Activated gamma-delta T cell treated with Interleukin-2 at 50 U/mL for 16 hours (primary cell): ENCODE data around the gene SRMS.
A peak's percentile ranks its signal among the peaks of the same experiment; 100 is the strongest.
"Not testable (repeated sequence)": the region's sequence is repeated elsewhere in the genome, so short reads cannot be mapped to it uniquely, and the experiment has no call there.

Source experiments
- DNase-seq: peaks from one replicate; pipeline ENCODE4 v3.0.0-alpha.2; 2020

SRMS gene

DNA sequence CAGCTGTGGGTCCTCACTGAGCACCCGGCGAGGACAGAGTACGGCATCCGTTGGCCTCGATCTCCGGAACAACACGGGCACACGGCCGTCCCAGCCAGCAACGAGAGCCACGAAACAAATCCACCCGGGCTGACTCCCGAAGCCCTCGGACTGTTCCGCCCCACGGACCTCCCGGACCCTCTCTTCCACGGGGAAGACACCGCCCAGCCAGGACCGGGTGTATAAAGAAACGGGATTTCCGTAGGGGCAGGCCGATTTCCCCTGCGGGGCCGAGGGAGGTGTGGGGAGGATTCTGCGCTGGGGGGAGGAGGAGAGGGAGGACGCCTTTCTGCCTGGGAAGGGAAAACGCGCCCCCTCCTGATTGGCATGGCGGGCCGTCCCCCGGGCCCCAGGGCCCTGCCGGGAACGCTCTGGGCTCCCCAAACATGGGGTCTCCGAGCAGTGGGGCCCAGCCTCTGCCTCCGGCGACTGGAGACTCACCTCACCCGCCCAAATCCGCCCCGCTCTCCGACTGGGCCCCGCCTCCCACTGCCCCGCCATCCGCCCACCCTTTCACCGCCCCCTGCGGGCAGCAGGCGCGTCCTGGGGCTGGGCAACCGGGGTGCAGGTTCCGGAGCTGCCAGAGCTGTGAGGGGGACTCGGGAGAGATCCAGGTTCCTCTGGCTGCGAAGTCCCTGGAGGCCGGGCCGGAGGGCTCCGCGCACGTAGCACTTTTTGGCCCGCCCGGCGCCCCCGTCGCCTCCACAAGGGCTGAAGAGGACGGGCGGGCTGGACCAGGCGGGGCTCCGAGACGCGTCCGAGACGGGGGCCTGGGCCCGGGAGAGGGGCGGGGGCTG is 27.7 kb downstream of the SRMS start:
- DNase-seq, result peak; percentile 73

DNA sequence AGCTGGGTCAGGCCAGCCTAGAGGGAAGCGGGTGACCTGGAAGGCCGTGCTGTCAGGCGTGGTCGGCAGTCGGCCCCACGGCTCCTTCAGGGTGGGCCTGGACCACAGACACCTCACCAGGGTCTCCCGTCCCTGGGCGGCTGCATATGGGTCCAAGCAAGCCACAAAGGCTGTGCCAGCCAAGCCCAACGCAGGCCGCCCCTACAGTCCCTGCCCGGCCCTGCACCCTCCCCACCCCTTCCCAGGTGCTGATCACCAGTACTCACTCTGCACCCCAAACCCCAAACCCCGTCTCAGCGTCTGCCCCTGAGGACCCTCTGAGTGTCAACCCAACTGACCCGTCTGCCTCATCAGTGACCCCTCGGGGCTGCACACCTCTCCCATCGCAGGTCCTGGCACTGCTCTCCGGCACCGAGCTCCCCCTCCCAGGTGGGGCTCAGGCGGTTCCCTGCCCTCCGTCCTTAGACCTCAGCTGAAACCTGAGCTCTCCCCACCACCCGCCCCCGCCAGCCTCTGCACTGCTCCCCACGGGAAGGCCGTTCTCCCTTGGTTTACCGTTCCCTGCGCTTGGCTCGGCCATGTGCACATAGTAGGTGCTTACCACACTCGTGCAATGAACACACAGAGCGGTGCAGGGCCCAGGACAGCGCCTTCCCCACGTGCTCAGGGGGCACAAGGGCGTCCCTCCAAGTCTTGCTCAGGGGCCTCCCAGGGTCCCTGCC is 28.4 kb downstream of the SRMS start:
- peak; percentile 7 for DNase-seq

DNA sequence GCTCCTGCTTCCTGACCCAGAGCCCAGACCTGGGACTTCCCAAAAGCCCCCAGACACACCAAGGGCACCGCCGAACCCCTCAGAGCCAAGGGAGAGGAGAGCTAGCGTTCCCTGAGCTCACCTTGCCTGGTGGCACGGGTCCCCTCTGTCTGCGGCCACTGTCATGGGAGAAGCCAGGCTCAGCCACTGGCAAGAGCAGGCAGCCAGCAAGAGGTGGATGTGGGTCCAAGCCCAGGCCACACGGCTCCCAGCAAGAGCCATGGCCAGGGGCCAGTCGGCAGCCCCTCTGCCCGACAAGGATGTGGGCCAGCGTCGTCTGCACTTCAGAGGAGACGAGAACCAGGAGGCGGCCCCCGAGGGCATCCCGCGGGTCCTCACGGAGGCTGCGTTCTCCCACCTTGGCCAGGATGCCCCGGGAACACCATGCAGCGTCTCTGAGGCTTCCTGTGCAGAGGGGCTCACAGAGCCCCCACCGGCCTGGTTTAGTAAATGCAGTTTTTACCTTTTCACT is 29.1 kb downstream of the SRMS start:
- no peak for DNase-seq

DNA sequence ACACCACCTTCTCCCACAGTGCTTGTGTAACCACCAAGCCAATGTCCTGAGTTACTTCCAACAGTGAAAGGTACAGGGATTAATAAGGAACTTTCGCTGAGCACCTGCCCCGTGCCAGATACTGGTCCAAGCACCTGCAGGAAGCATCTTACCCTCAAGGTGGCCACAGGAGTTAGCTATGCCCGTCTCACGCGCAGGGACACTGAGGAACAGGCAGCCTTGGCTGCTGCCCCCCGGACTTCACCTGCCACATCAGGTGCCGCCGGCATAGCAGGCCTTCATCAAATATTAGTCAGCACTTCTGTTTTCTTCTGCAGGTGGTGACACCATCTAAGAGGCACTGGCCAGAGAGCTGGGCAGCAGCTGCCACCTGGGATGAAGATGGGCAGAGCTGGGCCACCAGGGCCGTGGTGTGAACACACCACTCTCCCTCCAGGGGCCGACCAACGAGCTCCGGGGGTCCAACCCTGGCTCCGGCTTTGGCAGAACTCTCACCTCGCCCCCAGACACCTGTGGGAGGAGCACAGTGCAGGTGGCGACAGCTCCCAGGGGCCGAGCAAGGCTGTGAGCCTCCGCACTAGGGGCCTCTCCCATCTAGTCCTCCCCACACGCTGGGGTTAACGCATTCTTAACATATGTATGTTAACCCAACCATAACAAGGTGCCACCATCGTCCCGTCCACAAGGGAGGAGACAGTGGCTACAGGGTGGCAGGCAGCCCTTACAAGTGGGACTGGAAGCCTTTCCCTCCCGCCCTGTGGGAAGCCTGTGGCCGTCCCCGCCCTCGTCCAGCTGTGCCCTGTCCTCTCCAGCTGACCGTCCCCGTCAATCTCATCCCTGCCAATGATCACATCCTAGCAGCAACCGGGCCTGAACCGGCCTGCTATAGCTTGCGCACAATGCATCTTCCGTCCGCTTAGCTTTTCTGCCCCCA is 29.9 kb downstream of the SRMS start:
- DNase-seq, result no peak

DNA sequence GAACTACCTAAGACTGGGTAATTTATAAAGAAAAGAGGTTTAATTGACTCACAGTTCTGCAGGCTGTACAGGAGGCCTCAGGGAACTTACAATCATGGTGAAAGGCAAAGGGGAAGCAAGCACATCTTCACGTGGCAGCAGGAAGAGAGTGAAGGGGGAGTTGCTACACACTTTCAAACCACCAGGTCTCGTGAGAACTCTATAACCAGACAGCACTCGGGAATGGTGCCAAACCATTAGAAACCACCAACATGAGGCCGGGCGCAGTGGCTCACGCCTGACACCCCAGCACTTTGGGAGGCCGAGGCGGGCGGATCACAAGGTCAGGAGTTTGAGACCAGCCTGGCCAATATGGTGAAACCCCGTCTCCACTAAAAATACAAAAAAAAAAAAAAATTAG is 33.0 kb downstream of the SRMS start:
- not testable (repeated sequence) for DNase-seq

DNA sequence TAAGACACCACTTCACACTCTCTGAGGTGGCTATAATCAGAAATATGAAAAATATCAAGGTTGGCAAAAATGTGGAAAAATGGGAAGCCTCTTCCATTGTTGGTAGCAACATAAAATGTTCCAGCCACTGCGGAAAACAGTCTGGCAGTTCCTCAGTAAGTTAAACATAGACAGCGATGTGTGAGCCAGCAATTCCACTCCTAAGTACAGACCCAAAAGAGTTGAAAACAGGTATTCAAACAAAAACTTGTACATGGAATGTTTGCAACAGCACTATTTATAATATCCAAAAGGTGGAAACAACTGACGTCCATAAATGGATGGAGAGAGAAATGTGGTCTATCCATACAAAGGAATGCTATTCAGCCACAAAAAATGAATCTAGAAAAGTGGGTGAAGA is 34.3 kb downstream of the SRMS start:
- DNase-seq, result no peak

DNA sequence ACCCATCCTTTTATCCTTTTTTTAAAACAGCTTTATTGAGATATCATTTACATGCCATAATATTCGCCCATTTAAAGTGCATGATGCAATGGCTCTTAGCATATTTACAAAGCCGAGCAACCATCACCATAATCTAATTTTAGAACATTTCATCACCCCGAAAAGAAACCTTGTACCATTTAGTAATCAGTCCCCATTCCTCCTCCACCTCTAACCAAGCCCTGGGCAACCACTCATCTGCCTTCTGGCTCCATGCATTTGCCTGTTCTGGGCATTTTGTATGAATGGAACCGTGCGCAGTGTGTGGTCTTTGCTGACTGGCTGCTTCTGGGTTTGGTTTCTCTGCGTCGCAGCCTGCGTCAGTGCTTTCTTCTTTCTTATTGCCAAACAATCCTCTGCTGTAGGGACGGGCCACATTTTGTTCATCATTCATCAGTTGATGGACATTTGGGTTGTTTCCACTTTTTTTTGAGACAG is 38.4 kb downstream of the SRMS start:
- no peak for DNase-seq

DNA sequence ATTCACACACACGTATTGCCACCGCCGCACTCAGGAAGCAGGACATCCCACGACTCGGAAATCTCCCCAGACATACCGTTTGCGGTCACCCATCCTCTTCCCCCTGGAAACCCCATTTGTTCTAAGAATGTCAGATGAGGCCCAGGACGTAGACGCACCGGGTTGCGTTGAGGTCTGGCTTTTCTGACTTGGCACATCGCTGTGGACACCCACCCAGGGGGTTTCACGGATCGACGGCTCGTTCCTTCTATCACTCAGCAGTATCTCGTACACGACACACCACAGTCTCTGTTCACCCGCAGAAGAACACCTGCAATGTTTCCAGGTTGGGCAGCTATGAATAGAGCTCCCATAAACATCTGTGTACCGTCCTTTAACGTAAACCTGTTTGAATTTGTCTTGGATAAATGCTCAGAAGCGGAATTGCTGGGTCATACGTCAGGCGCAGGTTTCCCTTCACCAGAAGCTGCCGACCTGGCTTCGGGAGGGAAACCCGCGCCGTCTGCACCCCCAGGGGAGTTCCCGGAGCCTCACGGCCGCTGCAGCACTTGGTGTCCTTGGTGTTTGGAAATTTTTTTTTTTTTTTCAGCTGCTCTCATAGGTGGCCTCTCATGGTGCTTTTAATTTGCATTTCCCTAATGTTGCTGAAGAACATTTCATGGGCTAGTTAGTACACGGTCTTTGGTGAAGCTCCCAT is 39.3 kb downstream of the SRMS start:
- no peak for DNase-seq

DNA sequence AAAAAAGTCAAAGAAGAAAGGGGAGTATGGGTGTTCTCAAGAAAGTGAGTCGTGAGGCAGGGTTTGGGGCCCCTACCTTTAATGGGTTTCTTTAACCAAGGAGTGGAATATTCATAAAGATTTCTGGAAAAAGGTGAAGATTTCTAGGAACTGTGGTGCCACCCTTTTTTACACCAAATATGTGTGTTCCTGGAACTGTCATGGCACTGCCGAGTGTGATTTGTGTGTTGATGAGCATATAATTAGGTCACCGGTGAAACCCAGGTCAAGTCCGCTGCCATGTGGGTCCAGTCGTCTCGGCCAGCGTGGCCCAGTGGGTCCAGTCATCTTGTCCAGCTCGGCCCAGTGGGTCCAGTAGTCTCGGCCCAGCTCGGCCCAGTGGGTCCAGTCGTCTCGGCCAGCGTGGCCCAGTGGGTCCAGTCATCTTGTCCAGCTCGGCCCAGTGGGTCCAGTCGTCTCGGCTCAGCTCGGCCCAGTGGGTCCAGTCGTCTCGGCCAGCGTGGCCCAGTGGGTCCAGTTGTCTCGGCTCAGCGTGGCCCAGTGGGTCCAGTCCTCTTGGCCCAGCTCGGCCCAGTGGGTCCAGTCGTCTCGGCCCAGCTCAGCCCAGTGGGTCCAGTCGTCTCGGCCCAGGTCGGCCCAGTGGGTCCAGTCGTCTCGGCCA is 40.3 kb downstream of the SRMS start:
- DNase-seq, result no peak

DNA sequence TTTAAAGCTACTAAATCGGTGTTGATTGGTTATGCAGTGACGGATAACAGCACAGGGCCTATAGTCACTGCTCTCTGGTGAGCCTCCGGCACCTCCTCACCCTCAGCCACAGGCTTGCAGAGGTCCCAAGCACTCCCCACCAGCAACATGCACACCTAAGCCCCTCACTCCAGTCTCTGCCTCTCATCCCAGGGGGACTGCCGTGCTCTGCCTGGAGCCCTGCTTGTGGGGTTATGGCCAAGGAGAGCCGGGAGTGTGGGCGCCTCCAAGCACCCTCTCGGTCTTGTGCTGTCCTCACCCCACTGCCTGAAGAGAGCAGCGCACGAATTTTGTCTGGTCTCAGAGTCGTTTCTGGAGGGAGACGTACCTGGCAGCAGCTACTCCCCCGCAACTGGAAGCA is 41.8 kb downstream of the SRMS start:
- no peak for DNase-seq

DNA sequence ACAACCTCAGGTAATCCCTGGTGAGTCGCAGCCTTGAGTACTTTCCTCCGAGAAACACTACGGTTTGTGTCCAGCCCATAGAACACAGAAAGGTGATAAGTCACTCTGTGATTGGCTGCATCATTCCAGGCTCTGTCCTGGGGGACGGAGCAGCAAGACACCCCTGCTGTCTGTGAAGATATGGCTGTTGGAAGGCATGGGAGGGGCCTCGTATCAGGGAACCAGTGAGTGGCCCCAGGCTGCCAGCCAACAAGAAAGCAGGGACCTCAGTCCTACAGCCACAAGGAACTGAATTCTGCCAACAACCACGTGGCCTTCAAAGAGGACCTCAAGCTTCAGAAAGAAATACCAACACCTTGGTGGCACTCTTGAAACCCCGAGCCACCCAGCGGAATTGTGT is 42.3 kb downstream of the SRMS start:
- no peak for DNase-seq

DNA sequence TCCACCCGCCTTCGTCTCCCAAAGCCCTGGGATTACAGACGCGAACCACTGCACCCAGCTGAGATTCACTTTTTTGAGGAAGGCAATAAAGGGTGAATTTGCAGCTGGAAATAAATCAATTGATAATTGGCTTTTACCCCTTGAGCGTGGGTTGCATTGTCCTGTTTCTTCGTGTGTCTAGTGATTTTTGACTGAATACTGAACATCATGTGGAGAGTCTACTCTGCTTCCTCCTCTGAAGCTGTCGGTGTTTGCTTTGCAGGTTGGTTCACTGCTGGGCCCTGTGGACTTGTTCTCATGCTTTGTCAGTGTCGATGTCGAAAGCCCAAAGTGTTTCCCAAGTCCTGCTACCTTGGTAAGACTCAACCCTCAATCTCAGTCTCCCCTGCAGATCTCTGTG is 42.9 kb downstream of the SRMS start:
- no peak for DNase-seq

DNA sequence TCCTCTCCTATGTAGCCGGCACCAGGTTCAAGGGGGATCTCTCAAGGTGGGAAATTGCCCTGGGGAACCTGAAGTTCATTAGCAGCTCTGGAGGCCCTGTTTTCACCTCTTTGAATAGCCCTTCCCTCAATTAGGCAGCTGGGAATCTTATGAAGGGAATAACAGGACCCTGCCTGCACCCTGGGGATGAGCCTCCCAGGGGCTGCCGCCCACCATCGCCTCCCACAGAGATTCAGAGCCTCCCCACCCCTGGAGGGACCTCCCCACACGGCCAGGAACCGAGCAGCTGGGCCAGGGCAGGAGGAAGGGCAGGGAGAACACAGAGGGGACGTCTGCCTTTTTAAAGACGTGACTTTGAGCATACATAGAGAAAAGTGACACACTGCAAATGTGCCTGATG is 44.0 kb downstream of the SRMS start:
- no peak for DNase-seq

DNA sequence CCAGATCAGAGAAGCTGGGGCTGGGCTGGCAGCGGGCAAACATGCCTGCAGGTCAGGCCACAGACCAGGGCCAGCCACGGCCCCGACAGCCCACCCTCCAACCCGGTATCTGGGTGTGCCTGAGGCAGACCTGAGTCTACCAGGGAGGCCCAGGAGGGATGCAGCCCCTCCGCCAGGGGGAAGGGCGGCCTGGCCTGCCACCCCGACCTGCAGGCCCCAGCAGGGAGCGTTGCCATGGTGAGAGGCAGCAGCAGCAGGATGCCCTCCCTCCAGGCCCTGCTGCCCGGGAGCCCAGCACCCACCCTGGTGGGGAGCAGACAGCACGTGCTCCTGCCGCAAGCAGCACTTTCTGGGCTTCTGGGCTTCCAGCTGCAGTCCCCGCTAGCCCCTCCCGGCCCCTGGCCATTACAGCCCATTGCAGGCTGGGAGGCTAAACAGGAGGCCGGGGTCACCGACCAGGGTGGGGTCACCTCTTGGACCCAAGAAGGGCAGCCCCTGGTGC is 44.8 kb downstream of the SRMS start:
- no peak for DNase-seq

DNA sequence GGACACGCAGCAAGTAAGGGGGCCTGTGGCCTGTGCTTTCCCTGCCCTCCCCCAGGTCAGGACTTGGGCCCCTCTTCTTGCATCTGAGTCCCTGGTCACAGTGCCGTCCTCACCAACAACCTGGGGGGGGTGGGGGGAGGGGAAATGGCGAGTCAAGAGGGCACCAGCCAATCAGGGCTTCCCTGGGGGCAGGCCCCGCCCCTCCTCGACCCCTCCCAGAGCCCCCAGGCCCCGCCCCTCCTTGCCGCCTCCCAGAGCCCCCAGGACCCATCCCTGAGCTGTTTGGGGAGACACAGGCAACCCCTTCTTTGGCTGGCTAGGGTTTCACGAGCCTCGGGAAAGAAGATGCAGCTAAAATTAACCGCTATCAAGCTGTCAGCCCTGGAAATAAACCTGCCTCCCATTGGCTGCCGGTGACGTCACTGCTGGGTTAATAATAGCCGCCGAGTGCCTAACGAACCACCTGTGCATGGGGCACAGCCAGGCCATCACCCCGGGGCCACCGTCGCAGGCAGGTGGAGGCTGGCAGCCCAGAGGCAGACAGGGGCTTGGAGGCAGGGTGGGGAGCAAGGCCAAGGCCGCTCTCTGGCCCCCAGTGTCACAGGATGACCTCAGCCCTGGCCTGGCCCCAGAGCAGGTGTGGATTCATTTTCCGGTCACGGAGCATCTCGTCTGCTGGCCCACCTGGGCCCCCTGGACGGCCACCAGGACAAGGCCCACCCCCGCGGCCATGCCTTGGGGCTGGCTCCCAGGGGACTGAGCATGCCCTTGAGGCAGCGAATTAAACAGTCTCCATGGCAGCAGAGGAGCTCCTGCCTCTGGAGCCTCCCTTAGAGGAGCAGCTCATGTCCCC is 45.5 kb downstream of the SRMS start:
- no peak for DNase-seq

DNA sequence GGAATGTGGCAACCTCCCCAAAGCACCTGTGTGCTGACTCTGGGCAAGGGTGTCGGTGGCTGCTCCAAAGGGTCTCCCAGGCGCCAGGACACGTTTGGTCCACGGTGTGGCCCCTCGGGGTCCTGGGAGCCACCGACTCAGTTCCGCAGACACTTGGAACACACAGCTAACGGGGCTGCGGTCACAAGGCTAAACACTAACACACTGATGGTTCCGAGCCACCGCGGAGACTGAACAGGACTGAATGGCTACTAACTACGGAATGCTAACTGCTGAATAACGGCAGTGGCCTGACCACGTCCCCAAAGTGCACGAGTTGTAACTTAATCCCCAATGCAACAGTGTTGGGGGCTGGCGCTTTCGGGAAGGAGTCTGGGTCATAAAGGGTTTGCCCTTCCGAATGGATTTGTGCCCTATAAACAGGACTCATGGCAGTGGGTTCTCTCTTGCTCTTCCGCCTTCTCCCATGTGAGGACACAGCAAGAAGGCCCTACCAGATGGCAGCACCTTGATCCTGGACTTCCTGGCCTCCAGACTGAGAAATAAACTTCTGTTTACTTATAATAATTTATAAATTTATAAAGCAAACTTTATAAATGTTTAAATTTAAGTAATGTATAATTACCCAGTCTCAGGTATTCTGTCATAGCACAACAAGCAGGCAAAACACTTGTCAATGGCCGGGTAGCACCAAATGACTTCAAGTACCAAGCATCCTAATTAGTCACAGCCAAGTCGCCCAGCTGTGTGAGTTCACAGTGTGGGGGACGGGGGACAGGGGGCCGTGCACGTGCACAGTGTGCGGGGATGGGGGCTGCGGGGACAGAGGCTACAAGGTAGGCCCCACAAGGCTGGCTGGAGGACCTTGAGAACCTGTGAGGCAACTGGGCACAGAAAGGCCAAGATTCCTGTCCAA is 46.4 kb downstream of the SRMS start:
- no peak for DNase-seq

DNA sequence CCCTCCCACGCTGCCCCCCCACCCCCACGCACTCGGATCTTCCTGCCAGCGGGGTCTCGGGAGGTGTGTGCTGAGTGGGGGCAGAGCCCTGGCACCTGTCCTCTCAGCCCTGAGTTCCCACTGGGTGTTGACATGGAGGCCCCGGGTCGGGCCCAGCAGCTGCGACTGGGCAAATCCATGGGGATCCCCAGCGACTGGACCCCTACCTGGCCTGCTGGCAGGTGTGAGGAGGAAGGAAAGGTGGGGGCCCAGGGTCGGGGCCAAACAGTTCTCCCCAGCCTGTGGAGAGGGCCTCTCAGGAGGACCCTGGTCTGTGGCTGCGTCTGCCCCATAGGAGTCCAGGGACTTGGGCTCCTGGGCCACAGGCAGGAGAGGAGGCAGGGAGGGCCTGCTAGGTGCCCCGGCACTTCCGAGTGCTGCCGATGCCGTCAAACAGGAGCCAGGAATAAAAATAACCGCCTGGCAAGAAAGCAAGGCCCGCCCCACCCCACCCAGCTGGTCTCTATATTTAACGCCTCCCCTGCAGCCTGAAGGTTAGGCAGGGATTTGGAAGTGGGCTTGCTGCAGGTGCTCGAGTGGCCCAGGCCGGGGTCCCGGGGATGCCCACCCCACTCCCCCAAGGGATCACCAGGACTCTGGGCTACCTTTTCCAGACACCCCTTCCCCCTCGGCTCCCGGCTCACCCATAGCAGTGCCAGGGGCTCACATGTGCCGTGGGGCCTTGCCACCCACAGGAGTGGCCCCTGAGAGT is 47.2 kb downstream of the SRMS start:
- DNase-seq, result no peak

DNA sequence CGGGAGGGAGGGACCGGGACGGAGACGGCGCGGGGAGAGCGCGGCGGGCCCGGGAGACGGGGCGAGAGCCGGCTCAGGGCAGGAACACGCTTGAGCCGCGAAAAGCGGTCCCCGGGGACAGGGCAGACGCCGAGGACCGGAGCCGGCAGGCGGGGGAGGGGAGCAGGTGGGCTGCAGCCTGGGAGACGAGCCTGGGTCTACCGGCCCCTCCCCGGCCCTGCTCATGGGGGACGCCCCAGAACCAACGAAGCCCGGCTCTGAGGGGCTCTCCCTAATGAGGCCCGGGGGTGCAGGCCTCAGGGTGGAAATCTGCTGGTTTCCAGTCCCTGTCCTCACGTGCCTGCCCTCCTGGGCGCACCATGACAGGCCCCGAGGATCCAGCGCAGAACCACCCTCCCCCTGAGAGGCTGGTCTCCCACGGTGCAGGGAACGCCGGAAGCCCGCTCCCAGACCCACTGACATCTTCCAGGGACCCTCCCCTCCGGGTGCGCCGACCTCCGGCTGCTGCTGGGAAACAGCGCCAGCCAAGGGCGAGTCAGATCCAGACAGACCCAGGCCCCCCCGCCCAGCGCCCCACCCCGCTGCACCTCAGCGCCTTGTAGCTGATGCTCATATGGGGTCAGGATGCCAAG is 48.1 kb downstream of the SRMS start:
- DNase-seq, result no peak
